Stomach smooth muscle (tissue), 2 donors: ENCODE data around the gene ROBO1.
A peak's percentile ranks its signal among the peaks of the same experiment; 100 is the strongest.

Source experiments
- H3K27ac ChIP-seq: one replicate; pipeline ENCODE4 v1.7.0; 2013; ENCODE audit warnings: mild to moderate bottlenecking, low read length, inconsistent platforms
- H3K27me3 ChIP-seq, 2 donors: one replicate each; pipeline ENCODE4 v1.7.0; 2013; ENCODE audit warnings: low read length in 2 of 2; ENCODE audit not compliant: insufficient read depth in 2 of 2, control insufficient read depth in 1 of 2
- H3K36me3 ChIP-seq, 2 donors: one replicate each; pipeline ENCODE4 v1.7.0; 2013; ENCODE audit warnings: low read length in 2 of 2; ENCODE audit not compliant: control insufficient read depth in 2 of 2, insufficient read depth in 2 of 2
- H3K4me1 ChIP-seq: one replicate; pipeline ENCODE4 v1.7.0; 2013; ENCODE audit warnings: low read length; ENCODE audit not compliant: control insufficient read depth, insufficient read depth
- H3K4me3 ChIP-seq, 2 donors: one replicate each; pipeline ENCODE4 v1.7.0; 2013; ENCODE audit warnings: low read length in 2 of 2
- H3K9ac ChIP-seq, 2 donors: one replicate each; pipeline ENCODE4 v1.7.0; 2013; ENCODE audit warnings: low read length in 2 of 2, mild to moderate bottlenecking in 1 of 2
- H3K9me3 ChIP-seq, 2 donors: one replicate each; pipeline ENCODE4 v1.7.0; 2013; ENCODE audit warnings: low read length in 2 of 2; ENCODE audit not compliant: control insufficient read depth in 2 of 2
- donor health status: healthy.
- donor health status: Pancreatic carcinoma.

The ROBO1 gene

DNA sequence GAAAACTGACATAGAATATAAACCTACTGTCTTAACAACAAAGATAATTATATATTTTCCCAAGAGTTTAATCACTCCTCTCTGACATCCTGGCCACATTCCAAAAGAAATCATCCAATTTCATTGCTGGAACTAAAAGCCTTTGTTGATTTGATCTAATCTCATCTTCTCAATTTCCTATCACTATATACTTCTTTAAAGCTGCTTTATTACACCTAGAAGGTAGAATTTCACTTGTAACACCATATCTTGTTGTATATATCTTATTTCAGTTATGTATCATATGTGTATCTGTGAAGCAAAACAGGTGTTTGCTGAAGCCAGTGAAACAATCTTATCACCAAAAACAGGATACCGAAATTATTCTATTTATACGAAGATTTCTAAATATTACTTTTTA is 740.2 kb downstream of the ROBO1 start:
- Histone ChIP-seq H3K4me1 (no peaks in the 10 kb centered on the region), H3K9me3 (no peaks in the 10 kb centered on the region), H3K36me3 (no peaks in the 10 kb centered on the region), H3K27me3 (no peaks in the 10 kb centered on the region), H3K27ac (no peak overlapping the region), H3K4me3 (no peak overlapping the region), H3K9ac (no peak overlapping the region)

DNA sequence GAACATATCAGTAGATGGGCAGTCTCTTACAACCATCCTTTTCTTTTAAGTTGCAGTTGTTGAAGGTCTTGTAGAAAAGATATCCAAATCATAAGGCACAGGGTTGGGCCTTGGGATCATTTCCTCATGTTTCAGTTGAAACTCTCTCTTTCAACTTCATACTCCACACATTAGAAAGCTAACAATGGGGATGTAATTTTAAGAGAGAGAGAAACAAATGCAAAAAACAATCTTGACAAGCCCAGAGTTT is 747.9 kb downstream of the ROBO1 start:
- no peaks in the 10 kb centered on the region for H3K9me3 ChIP-seq
- H3K4me1 ChIP-seq = peaks cover 2% of the 10 kb centered on the region
- peak overlapping the region; percentile 93 for H3K27ac ChIP-seq
- no peaks in the 10 kb centered on the region for H3K27me3 ChIP-seq
- H3K9ac ChIP-seq = no peak overlapping the region
- peak overlapping the region; percentile 89 to 95 for H3K4me3 ChIP-seq
- H3K36me3 ChIP-seq = no peaks in the 10 kb centered on the region

DNA sequence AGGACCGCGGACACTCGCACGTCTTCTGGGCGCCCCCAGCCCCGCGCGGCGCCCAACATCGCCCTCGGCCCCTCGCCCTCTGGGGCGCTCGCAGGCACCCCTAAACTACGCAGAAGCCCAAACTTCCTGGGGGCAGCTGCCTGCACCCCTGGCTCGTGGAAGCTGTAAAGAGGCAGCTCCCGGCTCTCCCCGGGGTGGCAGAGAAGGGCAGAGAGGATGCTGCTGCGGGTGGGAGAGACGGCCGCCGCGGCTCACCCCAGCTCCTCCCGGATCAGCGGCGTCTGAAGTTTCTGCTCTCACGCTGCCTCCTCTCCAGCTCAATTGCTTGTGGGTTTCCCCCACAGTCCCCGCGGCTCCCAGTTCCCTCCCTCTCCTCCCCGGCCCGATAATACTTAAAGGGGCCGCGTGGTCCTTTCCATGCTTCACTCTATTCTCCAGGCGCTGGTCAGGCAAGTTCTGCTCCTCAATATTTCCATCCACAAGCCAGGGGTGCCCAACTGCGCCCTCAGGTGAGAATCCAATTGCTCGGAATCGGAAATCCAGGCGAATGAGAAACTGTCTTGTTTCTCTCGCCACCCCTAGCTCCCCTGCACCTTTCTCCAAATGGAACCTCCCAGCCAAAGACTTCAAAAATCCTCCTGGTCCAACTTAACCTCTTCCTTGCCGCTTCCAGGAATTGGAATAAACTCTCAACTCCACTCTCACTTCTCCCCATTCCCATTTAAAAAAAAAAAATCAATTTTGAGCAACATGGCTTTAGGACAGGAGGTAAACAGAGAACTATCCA is 748.5 kb downstream of the ROBO1 start:
- Histone ChIP-seq H3K27me3 (no peaks in the 10 kb centered on the region), H3K9me3 (no peaks in the 10 kb centered on the region), H3K4me3 (peak overlapping the region; percentile 89 to 95), H3K4me1 (peaks cover 2% of the 10 kb centered on the region), H3K36me3 (no peaks in the 10 kb centered on the region), H3K27ac (peak overlapping the region; percentile 93), H3K9ac (peak overlapping the region; percentile 84 to 94)

DNA sequence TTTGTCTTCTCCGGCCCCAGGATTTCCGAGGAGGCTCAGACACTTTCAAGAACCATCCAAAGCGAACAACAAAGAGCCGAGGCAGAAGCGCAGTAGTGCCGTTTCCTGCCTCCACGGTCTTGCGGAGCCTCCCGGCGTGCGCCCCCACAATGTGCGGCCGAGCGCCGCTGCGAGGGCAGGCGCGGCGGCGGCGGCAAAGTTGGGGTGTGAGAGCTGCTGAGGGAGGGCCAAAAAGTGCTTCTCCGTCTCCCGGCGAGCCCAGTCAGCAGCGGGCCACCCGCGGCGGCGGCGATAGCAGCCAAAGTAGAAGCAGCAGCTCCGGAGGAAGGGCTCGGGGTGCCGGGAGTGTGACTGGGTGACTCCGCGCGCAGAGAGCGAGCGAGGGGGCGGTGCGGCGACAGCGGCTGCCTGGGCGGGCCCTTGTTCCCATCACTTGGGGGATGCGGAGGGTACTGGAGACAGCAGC is 749.1 kb downstream of the ROBO1 start:
- H3K9ac ChIP-seq = peak overlapping the region; percentile 84 to 94
- H3K27me3 ChIP-seq = no peaks in the 10 kb centered on the region
- H3K4me3 ChIP-seq = peak overlapping the region; percentile 89 to 95
- peak overlapping the region; percentile 93 for H3K27ac ChIP-seq
- no peaks in the 10 kb centered on the region for H3K9me3 ChIP-seq
- H3K4me1 ChIP-seq = peaks cover 2% of the 10 kb centered on the region
- no peaks in the 10 kb centered on the region for H3K36me3 ChIP-seq

DNA sequence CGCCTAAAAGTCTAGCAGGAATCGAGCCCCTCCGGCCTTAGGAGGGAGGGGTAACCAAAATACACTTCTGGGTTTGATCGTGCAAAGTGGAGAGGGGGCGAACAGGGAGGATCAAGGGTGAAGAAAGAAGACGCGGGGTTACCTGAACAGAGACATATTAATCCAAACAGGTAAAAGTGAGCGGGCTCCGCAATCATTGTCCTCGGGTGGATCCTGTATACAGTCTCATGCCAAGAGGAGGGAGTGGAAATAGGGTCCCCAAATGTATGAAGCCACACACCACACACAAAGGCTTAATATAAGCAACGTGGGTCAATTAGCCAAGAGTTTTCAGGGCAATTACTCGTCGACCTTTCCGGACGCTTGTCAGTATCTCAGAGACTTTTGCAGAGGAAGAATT is 749.5 kb downstream of the ROBO1 start:
- Histone ChIP-seq H3K27me3 (no peaks in the 10 kb centered on the region), H3K27ac (peak overlapping the region; percentile 93), H3K9me3 (no peaks in the 10 kb centered on the region), H3K4me3 (peak overlapping the region; percentile 89 to 95), H3K36me3 (no peaks in the 10 kb centered on the region), H3K4me1 (peaks cover 2% of the 10 kb centered on the region), H3K9ac (peak overlapping the region; percentile 84 to 94)

DNA sequence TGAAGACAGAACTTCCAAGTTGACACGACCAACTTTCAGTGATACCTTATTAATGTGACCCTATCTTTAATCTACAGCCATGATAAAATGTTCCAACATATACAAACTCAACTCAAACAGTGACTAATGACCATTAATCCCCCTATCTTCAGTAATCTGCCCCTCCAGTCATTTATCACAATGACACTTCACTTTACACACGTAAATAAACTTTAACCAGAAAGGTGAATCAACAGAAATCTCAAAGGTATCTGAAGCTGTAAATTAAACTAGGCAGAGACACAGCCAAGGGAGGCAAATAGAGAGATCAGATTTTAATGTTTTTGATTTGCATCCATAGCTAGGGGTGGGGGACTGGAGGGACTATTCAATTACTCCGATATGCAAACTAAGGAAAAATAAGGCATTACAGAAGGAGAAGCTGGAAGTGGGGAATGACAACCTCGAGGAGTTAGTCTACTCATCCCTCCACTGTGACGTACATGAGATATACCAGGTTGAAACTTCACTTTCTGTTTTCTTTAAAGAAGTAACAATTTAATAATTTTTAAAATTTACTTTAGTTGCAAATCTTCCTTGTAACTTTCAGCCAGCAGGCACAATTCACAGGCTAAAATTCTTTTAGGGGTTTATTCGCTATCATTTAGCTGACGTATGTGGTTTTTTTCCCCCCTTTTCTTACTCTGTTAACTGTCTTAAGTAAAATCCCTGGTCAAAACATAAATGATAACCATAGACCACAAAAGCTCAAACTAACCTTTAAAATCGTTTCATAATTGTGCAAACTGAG is 751.0 kb downstream of the ROBO1 start:
- H3K36me3 ChIP-seq = no peaks in the 10 kb centered on the region
- H3K9ac ChIP-seq = peak overlapping the region; percentile 84 to 94
- no peaks in the 10 kb centered on the region for H3K9me3 ChIP-seq
- no peaks in the 10 kb centered on the region for H3K27me3 ChIP-seq
- H3K4me1 ChIP-seq = peaks cover 8% of the 10 kb centered on the region
- peak overlapping the region; percentile 89 to 95 for H3K4me3 ChIP-seq
- peak overlapping the region; percentile 93 for H3K27ac ChIP-seq

DNA sequence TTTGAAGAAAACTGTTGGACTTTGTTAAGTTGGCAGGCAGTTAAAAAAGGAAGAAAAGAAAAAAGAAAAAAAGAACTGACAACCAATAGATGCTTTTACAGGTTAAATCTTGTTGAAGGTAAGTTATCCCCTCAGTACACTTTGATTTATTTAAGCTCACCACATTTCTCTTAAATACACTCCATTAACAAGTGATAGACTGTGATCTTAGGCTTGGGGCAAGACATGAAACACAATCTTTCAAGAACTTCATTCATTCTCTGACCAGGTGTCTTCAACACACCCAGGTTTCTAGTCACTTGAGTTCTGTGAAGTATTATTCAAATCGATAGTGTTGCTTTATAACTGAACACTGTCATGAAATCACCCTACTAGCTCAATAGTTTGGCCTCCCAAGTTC is 751.9 kb downstream of the ROBO1 start:
- Histone ChIP-seq H3K9me3 (no peaks in the 10 kb centered on the region), H3K36me3 (no peaks in the 10 kb centered on the region), H3K4me3 (peak overlapping the region; percentile 89 to 95), H3K4me1 (peaks cover 8% of the 10 kb centered on the region), H3K27me3 (no peaks in the 10 kb centered on the region), H3K27ac (no peak overlapping the region), H3K9ac (no peak overlapping the region)

DNA sequence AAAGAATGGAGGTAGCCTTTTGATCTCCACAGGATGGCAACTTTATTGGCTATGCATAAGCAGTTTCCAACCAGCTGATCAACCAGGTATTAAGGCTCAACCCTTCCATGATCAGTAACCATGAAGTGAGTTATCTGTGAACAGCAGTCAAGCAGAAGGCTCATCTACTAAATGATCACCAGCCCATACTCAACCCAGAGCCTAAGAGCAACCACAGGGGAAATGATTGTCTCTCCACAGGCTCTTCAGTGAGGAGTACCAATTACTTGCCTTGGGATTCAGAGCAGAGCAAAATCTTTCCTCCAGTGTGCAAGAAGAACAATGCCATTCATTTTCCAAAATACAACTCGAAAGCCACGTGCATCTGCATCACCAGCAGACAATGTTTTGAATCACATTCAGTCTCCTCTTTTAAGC is 754.8 kb downstream of the ROBO1 start:
- Histone ChIP-seq H3K36me3 (no peaks in the 10 kb centered on the region), H3K4me3 (peak overlapping the region; percentile 17 to 26), H3K27me3 (no peaks in the 10 kb centered on the region), H3K4me1 (peaks cover 6% of the 10 kb centered on the region), H3K27ac (no peak overlapping the region), H3K9me3 (no peaks in the 10 kb centered on the region), H3K9ac (no peak overlapping the region)

DNA sequence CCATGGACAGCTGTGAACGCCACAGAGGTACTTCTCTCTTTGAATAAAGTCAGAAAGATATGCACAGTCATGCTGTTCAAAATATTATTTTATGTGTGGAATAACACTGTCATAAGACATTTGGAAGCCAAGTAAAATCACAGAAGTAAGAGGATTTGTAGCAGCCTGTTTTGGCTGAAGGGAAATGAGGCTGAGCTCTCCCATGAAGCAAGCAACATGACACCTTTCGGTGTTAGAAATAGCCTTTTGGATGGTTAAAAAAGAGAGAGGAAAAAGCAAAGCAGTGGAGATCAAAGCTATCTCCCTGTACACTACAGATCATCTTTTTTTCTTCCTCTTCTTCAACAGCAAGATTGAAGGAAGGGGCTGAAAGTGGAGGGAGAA is 755.3 kb downstream of the ROBO1 start:
- Histone ChIP-seq H3K4me3 (peak overlapping the region; percentile 17 to 26), H3K27ac (no peak overlapping the region)

DNA sequence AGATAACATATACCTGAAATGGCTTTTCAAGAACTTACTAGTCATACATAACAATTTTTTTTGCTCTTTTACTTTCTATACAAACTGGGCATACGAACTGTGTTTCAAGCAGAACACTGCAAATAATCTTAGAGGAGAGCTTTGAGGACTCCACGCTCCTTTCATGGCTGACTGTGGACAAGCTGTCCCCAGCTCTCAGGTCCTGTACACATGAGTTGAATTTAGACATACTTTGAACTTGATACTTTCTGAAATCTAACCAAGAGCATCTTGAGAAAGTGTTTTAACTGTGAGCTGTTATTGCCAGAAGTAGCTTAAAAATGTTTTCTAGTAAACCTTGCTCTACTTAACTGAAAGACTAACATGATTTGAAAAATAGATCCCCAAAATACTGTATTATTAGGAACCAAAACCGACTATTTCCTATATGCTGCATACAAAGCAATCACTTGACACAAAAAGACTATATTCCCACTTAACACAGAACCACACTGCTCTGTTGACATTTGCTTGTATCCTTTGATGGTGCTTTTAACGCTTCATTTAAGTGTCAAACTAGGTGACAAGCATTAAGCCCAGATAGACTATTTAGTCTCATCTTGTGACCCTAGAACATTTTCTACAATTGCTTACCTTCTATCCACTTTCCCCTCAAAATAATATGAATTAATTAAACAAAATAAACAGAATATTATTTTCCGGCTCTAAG is 755.8 kb downstream of the ROBO1 start:
- H3K27me3 ChIP-seq = no peaks in the 10 kb centered on the region
- no peak overlapping the region for H3K9ac ChIP-seq
- H3K9me3 ChIP-seq = no peaks in the 10 kb centered on the region
- H3K36me3 ChIP-seq = no peaks in the 10 kb centered on the region
- peaks cover 6% of the 10 kb centered on the region for H3K4me1 ChIP-seq
- no peak overlapping the region for H3K27ac ChIP-seq
- H3K4me3 ChIP-seq = peak overlapping the region; percentile 5 to 30

More for the DNA sequence above, 755.3 kb downstream of the ROBO1 start:
- H3K9me3 ChIP-seq = no peaks in the 10 kb centered on the region
- no peaks in the 10 kb centered on the region for H3K27me3 ChIP-seq
- no peaks in the 10 kb centered on the region for H3K36me3 ChIP-seq
- peaks cover 6% of the 10 kb centered on the region for H3K4me1 ChIP-seq
- no peak overlapping the region for H3K9ac ChIP-seq
